ENCODE data around the gene CMTM1. TPM values are rescaled to one million over a fixed set of nuclear protein-coding genes. Genes with fewer than 3 reads are reported as not detected.

Gene CMTM1
- total RNA-seq, 1 donor from 2014 or later: 4.3 TPM

DNA sequence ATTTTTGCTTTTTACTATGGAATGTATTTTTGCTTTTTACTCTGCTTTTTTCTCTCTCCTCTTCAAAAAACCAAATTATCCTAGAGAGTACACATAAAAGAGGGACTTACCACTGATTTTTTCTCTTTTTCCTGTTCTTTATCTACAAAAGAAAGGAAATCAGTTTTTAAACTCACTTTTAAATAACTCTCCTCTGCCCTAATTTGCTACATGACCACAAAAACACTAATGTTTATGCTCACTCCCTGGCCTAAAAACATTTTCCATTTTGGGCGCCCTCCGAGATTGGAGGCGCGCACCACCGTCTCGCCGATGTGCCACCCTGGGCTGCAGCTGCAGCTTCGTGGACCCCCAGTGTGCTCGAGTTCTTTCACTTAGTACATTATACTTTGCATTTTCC is 17.4 kb upstream of the CMTM1 start:
- no peak for TF ChIP-seq CTCF (IDR thresholded peaks at IDR 0.05; ENCODE audit: insufficient read depth, low read length, poor library complexity, severe bottlenecking)
- no peaks in the 10 kb centered on the region for H3K36me3 ChIP-seq (ENCODE audit: control insufficient read depth, insufficient read depth, low read length)
- no peaks in the 10 kb centered on the region for H3K27me3 ChIP-seq (ENCODE audit: control insufficient read depth, insufficient read depth, low read length)
- DNase-seq (ENCODE audit: low read depth): no peak
- H3K4me3 ChIP-seq (ENCODE audit: low read depth, low read length): peak overlapping the region; percentile 57

DNA sequence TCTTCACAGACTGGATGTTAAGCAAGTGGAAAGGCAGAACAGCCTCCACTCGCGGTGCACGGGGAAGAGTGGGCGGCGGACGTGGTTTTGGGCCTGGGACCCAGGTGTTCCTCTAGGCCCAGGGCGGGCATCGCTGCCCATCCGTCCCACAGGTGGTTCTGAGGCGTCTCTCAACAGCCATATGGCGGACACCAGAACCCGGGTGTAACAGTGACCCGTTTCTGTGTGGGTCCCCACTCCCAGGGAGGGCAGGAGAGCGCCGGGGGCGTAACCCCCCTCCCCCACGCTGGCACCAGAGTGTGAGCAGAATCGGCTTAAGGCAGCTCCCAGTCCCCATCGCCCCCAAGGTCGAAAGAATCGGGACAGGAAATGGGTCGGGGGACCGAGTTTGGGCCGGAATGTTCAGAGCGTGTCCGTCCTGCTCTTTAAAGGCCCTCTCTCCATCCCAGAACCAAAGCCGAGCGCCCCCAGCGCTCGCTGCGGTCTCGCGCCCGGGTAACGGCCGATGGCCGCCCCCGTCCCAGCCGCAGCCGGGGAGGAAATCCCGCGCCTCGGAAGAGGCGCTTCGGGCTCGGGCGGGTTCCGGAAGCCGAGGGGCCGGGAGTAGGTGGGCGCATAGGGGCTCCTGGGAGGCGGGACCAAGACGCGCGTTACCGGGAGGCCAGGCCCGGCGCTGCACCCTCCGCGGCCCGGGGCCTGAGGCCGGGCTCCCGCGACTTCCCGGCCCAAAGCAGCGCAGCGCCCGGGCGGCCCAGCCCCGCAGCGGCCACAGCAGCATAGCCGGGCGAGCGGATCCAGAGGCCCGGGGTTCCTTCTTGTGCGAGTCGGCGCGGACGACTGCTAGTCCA is 16.7 kb upstream of the CMTM1 start, which contains the start of gene TK2:
Gene TK2, minus strand, starts transcription at position 839 of the 848 bp plus-strand sequence. Its CDS starts 61 bp downstream, at position 778.
- H3K27me3 ChIP-seq (ENCODE audit: control insufficient read depth, insufficient read depth, low read length): no peaks in the 10 kb centered on the region
- H3K4me3 ChIP-seq (ENCODE audit: low read depth, low read length): peak within 1 kb of the TSS; percentile 57
- H3K36me3 ChIP-seq (ENCODE audit: control insufficient read depth, insufficient read depth, low read length): no peaks in the 10 kb centered on the region
- no peak for TF ChIP-seq CTCF (IDR thresholded peaks at IDR 0.05; ENCODE audit: insufficient read depth, low read length, poor library complexity, severe bottlenecking)
- DNase-seq (ENCODE audit: low read depth): no peak

DNA sequence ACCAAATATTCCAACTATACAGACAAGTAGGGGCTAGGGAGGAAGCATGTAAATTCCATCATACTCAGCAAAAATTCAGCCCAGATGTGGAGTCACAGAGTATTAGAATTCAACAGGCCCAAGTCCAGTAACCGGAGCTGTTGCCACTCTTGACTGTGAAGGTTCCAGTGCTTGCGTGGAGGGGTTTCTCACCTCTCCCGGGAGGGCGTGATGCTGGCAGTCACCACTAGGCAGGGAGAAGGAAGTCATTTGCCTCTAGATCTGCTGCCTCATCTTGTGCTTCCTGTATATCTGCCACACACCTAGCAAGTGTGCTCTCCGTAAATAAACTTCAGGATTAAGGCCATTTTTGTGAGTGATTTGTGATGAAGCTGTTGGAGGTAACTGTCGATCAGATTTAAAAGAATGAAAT is 14.9 kb upstream of the CMTM1 start:
- no peak for DNase-seq (ENCODE audit: low read depth)
- TF ChIP-seq CTCF (IDR thresholded peaks at IDR 0.05; ENCODE audit: insufficient read depth, low read length, poor library complexity, severe bottlenecking): no peak
- Histone ChIP-seq H3K27me3 (ENCODE audit: control insufficient read depth, insufficient read depth, low read length) (no peaks in the 10 kb centered on the region), H3K4me3 (ENCODE audit: low read depth, low read length) (no peak overlapping the region), H3K36me3 (ENCODE audit: control insufficient read depth, insufficient read depth, low read length) (no peaks in the 10 kb centered on the region)

DNA sequence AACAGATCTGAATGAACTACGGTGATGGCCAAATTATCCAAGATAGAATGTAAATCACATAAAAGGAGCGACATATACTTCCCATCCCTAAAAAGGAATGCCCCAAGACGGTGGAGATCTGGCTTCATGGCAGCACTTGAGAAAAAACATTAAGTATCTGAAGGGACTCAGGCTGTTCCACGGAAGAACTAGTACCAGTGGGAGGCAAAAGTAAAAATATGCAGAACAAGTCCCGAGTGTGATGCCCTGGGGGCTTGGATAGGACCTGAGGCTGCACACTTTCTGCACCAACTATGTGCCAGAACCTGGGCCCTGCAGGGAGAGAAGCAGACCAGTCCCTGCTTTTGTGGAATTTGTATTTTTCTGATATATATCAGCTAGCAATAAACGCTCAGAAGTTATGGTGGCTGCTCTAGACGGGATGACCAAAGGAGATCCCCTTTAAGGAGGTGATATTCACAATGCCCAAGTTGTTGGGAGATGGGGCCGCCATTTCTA is 14.4 kb upstream of the CMTM1 start:
- no peak for DNase-seq (ENCODE audit: low read depth)
- peak overlapping the region; percentile 40 for H3K4me3 ChIP-seq (ENCODE audit: low read depth, low read length)
- no peaks in the 10 kb centered on the region for H3K36me3 ChIP-seq (ENCODE audit: control insufficient read depth, insufficient read depth, low read length)
- no peaks in the 10 kb centered on the region for H3K27me3 ChIP-seq (ENCODE audit: control insufficient read depth, insufficient read depth, low read length)
- TF ChIP-seq CTCF (IDR thresholded peaks at IDR 0.05; ENCODE audit: insufficient read depth, low read length, poor library complexity, severe bottlenecking): no peak

- TF ChIP-seq CTCF (IDR thresholded peaks at IDR 0.05; ENCODE audit: insufficient read depth, low read length, poor library complexity, severe bottlenecking): no peak
- DNase-seq (ENCODE audit: low read depth): peak; percentile 35
- Histone ChIP-seq H3K4me3 (ENCODE audit: low read depth, low read length) (peak within 1 kb of the TSS; percentile 40), H3K27me3 (ENCODE audit: control insufficient read depth, insufficient read depth, low read length) (no peaks in the 10 kb centered on the region), H3K36me3 (ENCODE audit: control insufficient read depth, insufficient read depth, low read length) (no peaks in the 10 kb centered on the region)
Measured at GRCh38 chr16:66552286-66553177, 13.7 kb upstream of the CMTM1 start, which contains the start of gene CKLF. CKLF (plus strand) TSS chr16:66552576; CDS start chr16:66552716, 140 bp downstream.
